ENCODE measurements around the gene CTCF. TPM values are rescaled to one million over a fixed set of nuclear protein-coding genes. Genes with fewer than 3 reads are reported as not detected.

CTCF gene
- total and polyA plus RNA-seq, 2 donors (not counting 1 experiment from before 2014, with no cell fraction given), result 20.0 to 20.9 TPM

DNA sequence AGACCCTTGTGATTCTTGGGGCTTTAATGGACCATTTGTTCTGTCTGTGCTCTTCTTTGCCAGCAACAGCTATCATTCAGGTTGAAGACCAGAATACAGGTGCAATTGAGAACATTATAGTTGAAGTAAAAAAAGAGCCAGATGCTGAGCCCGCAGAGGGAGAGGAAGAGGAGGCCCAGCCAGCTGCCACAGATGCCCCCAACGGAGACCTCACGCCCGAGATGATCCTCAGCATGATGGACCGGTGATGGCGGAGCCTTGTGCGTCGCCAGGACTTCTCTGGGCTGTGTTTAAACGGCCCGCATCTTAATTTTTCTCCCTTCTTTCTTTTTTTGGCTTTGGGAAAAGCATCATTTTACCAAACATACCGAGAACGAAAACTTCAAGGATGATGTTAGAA is 75.3 kb downstream of the CTCF start:
- H3K4me1 ChIP-seq (ENCODE audit: control insufficient read depth, extremely low read depth, insufficient read depth, low read length), result no peaks in the 10 kb centered on the region
- no peak overlapping the region for H2AFZ ChIP-seq (ENCODE audit: low read length)
- no peaks in the 10 kb centered on the region for H3K27me3 ChIP-seq (ENCODE audit: control insufficient read depth, insufficient read depth, low read length)
- no peak for TF ChIP-seq EZH2 (IDR thresholded peaks at IDR 0.05; ENCODE audit: low read length, missing control alignments)
- TF ChIP-seq, protein P1, sequence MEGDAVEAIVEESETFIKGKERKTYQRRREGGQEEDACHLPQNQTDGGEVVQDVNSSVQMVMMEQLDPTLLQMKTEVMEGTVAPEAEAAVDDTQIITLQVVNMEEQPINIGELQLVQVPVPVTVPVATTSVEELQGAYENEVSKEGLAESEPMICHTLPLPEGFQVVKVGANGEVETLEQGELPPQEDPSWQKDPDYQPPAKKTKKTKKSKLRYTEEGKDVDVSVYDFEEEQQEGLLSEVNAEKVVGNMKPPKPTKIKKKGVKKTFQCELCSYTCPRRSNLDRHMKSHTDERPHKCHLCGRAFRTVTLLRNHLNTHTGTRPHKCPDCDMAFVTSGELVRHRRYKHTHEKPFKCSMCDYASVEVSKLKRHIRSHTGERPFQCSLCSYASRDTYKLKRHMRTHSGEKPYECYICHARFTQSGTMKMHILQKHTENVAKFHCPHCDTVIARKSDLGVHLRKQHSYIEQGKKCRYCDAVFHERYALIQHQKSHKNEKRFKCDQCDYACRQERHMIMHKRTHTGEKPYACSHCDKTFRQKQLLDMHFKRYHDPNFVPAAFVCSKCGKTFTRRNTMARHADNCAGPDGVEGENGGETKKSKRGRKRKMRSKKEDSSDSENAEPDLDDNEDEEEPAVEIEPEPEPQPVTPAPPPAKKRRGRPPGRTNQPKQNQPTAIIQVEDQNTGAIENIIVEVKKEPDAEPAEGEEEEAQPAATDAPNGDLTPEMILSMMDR (conservative IDR thresholded peaks at IDR 0.05 in 1 of 2, IDR thresholded peaks at IDR 0.05 in 1 of 2; ENCODE audit: low read depth in 1 of 2, low read length in 2 of 2), result no peak
- no peaks in the 10 kb centered on the region for H3K79me2 ChIP-seq (ENCODE audit: control insufficient read depth, insufficient read depth, low read length)
- H3K9me3 ChIP-seq (ENCODE audit: control insufficient read depth, insufficient read depth, low read depth, low read length), result no peaks in the 10 kb centered on the region
- no peak overlapping the region for H3K27ac ChIP-seq (ENCODE audit: insufficient read depth, low read length)
- no peaks in the 10 kb centered on the region for H4K20me1 ChIP-seq (ENCODE audit: control insufficient read depth, extremely low read depth, insufficient read depth, low read length)
- no peaks in the 10 kb centered on the region for H3K36me3 ChIP-seq (ENCODE audit: control insufficient read depth, insufficient read depth, low read length)
- no peak overlapping the region for H3K9ac ChIP-seq (ENCODE audit: insufficient read depth, low read length)
- no peak overlapping the region for H3K4me2 ChIP-seq (ENCODE audit: extremely low read depth, insufficient read depth, low read length)
- no peak overlapping the region for H3K4me3 ChIP-seq (replicated peaks in 1 of 4; ENCODE audit: control extremely low read depth in 1 of 4, insufficient read depth in 1 of 4, low read depth in 3 of 4, low read length in 4 of 4)
- DNase-seq (ENCODE audit: low read depth in 2 of 2), result no peak

DNA sequence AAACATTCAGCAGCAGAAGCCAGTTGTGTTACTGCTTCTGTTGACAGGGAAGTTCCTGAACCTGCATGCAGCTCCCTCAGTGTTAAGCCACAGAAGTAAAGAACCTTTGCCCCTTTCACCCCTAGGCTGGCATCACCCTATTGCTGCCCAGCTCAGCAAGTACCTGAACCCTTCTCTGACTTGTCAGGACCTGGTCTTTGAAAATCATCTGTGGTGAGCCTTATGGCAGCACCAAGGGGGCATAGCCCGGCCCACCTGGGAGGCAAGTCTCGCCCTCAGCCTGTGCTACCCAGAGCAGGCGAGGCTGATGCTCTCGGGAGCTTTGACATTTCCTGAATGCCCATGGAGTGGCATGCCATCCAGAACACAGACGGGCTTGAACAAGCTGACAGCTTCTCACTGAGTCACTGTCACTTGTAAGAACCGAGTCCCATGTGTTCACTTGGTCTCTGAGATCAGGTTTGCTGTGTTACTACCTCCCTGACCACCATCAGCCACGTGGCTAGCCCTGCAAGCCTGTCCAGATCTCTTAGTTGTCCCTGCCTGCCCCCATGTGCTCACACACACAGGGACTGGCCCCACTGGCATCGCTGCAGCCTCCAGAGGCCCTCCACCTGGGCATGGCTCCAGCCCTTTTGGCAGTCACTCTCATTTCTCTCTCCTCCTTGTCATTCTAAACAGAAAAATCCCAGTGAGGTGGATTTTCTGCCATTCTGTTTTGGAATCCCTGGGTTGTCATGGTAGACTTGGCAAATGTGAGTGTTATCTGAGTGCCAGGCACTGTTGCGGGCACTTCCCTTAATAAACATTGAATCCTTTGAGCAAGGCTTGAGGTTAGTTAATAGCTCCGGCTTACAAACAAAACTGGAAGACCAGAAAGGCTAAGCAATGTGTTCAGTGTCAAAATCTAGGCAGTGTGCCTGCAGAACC is 79.7 kb downstream of the CTCF start:
- Histone ChIP-seq H3K27me3 (ENCODE audit: control insufficient read depth, insufficient read depth, low read length) (peaks cover 14% of the 10 kb centered on the region), H3K9ac (ENCODE audit: insufficient read depth, low read length) (no peak overlapping the region), H3K9me3 (ENCODE audit: control insufficient read depth, insufficient read depth, low read depth, low read length) (no peaks in the 10 kb centered on the region), H3K79me2 (ENCODE audit: control insufficient read depth, insufficient read depth, low read length) (no peaks in the 10 kb centered on the region), H3K27ac (ENCODE audit: insufficient read depth, low read length) (no peak overlapping the region), H3K4me1 (ENCODE audit: control insufficient read depth, extremely low read depth, insufficient read depth, low read length) (no peaks in the 10 kb centered on the region), H3K4me2 (ENCODE audit: extremely low read depth, insufficient read depth, low read length) (no peak overlapping the region), H4K20me1 (ENCODE audit: control insufficient read depth, extremely low read depth, insufficient read depth, low read length) (no peaks in the 10 kb centered on the region), H3K36me3 (ENCODE audit: control insufficient read depth, insufficient read depth, low read length) (no peaks in the 10 kb centered on the region), H2AFZ (ENCODE audit: low read length) (no peak overlapping the region), H3K4me3 (replicated peaks in 1 of 4; ENCODE audit: control extremely low read depth in 1 of 4, insufficient read depth in 1 of 4, low read depth in 3 of 4, low read length in 4 of 4) (no peak overlapping the region)
- peak; percentile 34 to 40 for DNase-seq (ENCODE audit: low read depth in 2 of 2)
- no peak for TF ChIP-seq EZH2 (IDR thresholded peaks at IDR 0.05; ENCODE audit: low read length, missing control alignments)
- TF ChIP-seq, protein P1 (conservative IDR thresholded peaks at IDR 0.05 in 1 of 2, IDR thresholded peaks at IDR 0.05 in 1 of 2; ENCODE audit: low read depth in 1 of 2, low read length in 2 of 2), result no peak

DNA sequence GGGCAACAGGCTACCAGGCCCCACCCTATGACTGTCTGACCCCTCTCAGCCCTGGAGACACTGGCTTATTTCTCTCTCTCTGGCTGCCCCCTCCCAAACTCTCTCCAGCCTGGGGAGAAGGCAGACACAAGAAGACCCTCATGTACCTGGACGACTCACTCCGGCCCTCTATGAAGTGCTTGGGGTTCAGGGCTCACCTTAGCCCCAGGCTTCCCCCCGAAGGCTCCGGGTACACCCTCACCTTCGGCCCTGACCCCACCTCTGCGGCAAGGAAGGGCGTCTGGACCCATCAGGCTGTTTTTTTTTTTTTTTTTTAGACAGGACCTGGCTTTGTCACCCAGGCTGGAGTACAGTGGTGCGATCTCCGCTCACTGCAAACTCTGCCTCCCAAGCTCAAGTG is 81.7 kb downstream of the CTCF start:
- Histone ChIP-seq H3K79me2 (ENCODE audit: control insufficient read depth, insufficient read depth, low read length) (no peaks in the 10 kb centered on the region), H3K4me3 (replicated peaks in 1 of 4; ENCODE audit: control extremely low read depth in 1 of 4, insufficient read depth in 1 of 4, low read depth in 3 of 4, low read length in 4 of 4) (no peak overlapping the region), H4K20me1 (ENCODE audit: control insufficient read depth, extremely low read depth, insufficient read depth, low read length) (no peaks in the 10 kb centered on the region), H2AFZ (ENCODE audit: low read length) (no peak overlapping the region), H3K9me3 (ENCODE audit: control insufficient read depth, insufficient read depth, low read depth, low read length) (no peaks in the 10 kb centered on the region), H3K9ac (ENCODE audit: insufficient read depth, low read length) (no peak overlapping the region), H3K27me3 (ENCODE audit: control insufficient read depth, insufficient read depth, low read length) (peaks cover 31% of the 10 kb centered on the region), H3K27ac (ENCODE audit: insufficient read depth, low read length) (no peak overlapping the region), H3K36me3 (ENCODE audit: control insufficient read depth, insufficient read depth, low read length) (no peaks in the 10 kb centered on the region), H3K4me2 (ENCODE audit: extremely low read depth, insufficient read depth, low read length) (no peak overlapping the region), H3K4me1 (ENCODE audit: control insufficient read depth, extremely low read depth, insufficient read depth, low read length) (no peaks in the 10 kb centered on the region)
- no peak for TF ChIP-seq EZH2 (IDR thresholded peaks at IDR 0.05; ENCODE audit: low read length, missing control alignments)
- TF ChIP-seq, protein P1 (conservative IDR thresholded peaks at IDR 0.05 in 1 of 2, IDR thresholded peaks at IDR 0.05 in 1 of 2; ENCODE audit: low read depth in 1 of 2, low read length in 2 of 2), result no peak
- DNase-seq (ENCODE audit: low read depth in 2 of 2), result no peak
